CD14-positive monocyte (primary cell): ENCODE measurements around the gene ALG3. TPM values are rescaled to one million over a fixed set of nuclear protein-coding genes. Genes with fewer than 3 reads are reported as not detected.

Experiments used
- DNase-seq, 3 donors: peaks; one replicate each; pipeline ENCODE4 v3.0.0-alpha.2; 2011 to 2022
- H2AFZ ChIP-seq: 2 replicates; pipeline ENCODE4 v1.6.0; 2012; ENCODE audit warnings: mild to moderate bottlenecking, low read depth, low read length, inconsistent platforms; ENCODE audit not compliant: insufficient read depth, poor library complexity, severe bottlenecking
- H3K27ac ChIP-seq, 2 donors: 1 replicate in 1 of 2; 2 replicates in 1 of 2; pipeline ENCODE4 v1.5.1; 2012 to 2013; ENCODE audit warnings: low read length in 2 of 2, control low read depth in 1 of 2, inconsistent platforms in 1 of 2, low read depth in 1 of 2, mild to moderate bottlenecking in 1 of 2
- H3K27me3 ChIP-seq, 2 donors: one replicate each; pipeline versions ENCODE4 v1.6.0 to v1.6.1; 2011 to 2013; ENCODE audit warnings: low read length in 2 of 2; ENCODE audit not compliant: control insufficient read depth in 2 of 2, insufficient read depth in 2 of 2
- H3K36me3 ChIP-seq, 2 donors: replicated peaks in 1 of 2; 1 replicate in 1 of 2; 2 replicates in 1 of 2; pipeline versions ENCODE4 v1.5.1 to v1.6.1; 2012 to 2013; ENCODE audit warnings: low read length in 2 of 2, control low read depth in 1 of 2, inconsistent platforms in 1 of 2, mild to moderate bottlenecking in 1 of 2; ENCODE audit not compliant: insufficient read depth in 2 of 2, control insufficient read depth in 1 of 2
- H3K4me1 ChIP-seq, 2 donors: 1 replicate in 1 of 2; 2 replicates in 1 of 2; pipeline versions ENCODE4 v1.5.1 to v1.6.1; 2012 to 2013; ENCODE audit warnings: low read length in 2 of 2, control low read depth in 1 of 2, inconsistent platforms in 1 of 2, mild to moderate bottlenecking in 1 of 2, moderate library complexity in 1 of 2; ENCODE audit not compliant: insufficient read depth in 2 of 2, control insufficient read depth in 1 of 2
- H3K4me2 ChIP-seq: replicated peaks from 2 replicates; pipeline ENCODE3; 2012; ENCODE audit warnings: low read length, moderate library complexity, mild to moderate bottlenecking; ENCODE audit not compliant: poor library complexity, severe bottlenecking; ENCODE audit errors: extremely low read depth
- H3K4me3 ChIP-seq, 3 experiments: fragments of 200-600 bp in 1 of 3; sonication (generic) in 1 of 3; replicated peaks in 1 of 3; 1 replicate in 2 of 3; 2 replicates in 1 of 3; pipeline ENCODE4 v1.5.1; 2011 to 2013; ENCODE audit warnings: low read length in 3 of 3, mild to moderate bottlenecking in 3 of 3, control low read depth in 2 of 3, low read depth in 2 of 3, inconsistent platforms in 1 of 3, moderate library complexity in 1 of 3
- H3K79me2 ChIP-seq: 2 replicates; pipeline ENCODE4 v1.6.0; 2012; ENCODE audit warnings: mild to moderate bottlenecking, control low read depth, inconsistent platforms, low read length, moderate library complexity; ENCODE audit not compliant: insufficient read depth
- H3K9ac ChIP-seq: 2 replicates; pipeline ENCODE4 v1.6.0; 2017; ENCODE audit warnings: low read length, mild to moderate bottlenecking; ENCODE audit not compliant: insufficient read depth, poor library complexity, severe bottlenecking
- H3K9me3 ChIP-seq, 2 donors: replicated peaks in 1 of 2; 1 replicate in 1 of 2; 2 replicates in 1 of 2; pipeline versions ENCODE4 v1.5.1 to v1.6.1; 2012 to 2013; ENCODE audit warnings: low read length in 2 of 2, control low read depth in 1 of 2; ENCODE audit not compliant: control insufficient read depth in 1 of 2, insufficient read depth in 1 of 2
- H4K20me1 ChIP-seq: 2 replicates; pipeline ENCODE4 v1.6.0; 2012; ENCODE audit warnings: mild to moderate bottlenecking, low read length, control low read depth, moderate library complexity; ENCODE audit not compliant: insufficient read depth
- H3K27ac Mint-ChIP-seq, 7 donors: one replicate each; pipeline ENCODE4 v1.8.0; 2020; ENCODE audit warnings: mild to moderate bottlenecking in 7 of 7, mixed read lengths in 7 of 7, moderate library complexity in 6 of 7, inconsistent platforms in 2 of 7
- H3K27me3 Mint-ChIP-seq, 3 donors: one replicate each; pipeline ENCODE4 v1.8.0; 2021 to 2022; ENCODE audit warnings: low read depth in 3 of 3, mild to moderate bottlenecking in 3 of 3, mixed read lengths in 3 of 3, moderate library complexity in 3 of 3, inconsistent platforms in 1 of 3
- H3K36me3 Mint-ChIP-seq, 2 donors: one replicate each; pipeline ENCODE4 v1.8.0; 2020; ENCODE audit warnings: mixed read lengths in 2 of 2, inconsistent platforms in 1 of 2, mild to moderate bottlenecking in 1 of 2
- H3K4me1 Mint-ChIP-seq: one replicate; pipeline ENCODE4 v1.8.0; 2020; ENCODE audit warnings: mild to moderate bottlenecking, mixed read lengths
- H3K4me3 Mint-ChIP-seq, 2 donors: one replicate each; pipeline ENCODE4 v1.8.0; 2020; ENCODE audit warnings: mild to moderate bottlenecking in 2 of 2, mixed read lengths in 2 of 2, moderate library complexity in 1 of 2
- H3K9me3 Mint-ChIP-seq, 7 donors: one replicate each; pipeline ENCODE4 v1.8.0; 2020 to 2022; ENCODE audit warnings: mixed read lengths in 7 of 7, mild to moderate bottlenecking in 6 of 7, moderate library complexity in 6 of 7, inconsistent platforms in 2 of 7
- CTCF ChIP-seq: fragments of 200-600 bp; IDR thresholded peaks from one replicate; pipeline ENCODE4 v1.8.0; 2022; ENCODE audit warnings: antibody characterized with exemption, mild to moderate bottlenecking
- WGBS: methylation state at CpG from one replicate; pipeline ENCODE4 v1.1.5; 2013; ENCODE audit warnings: missing lambda C conversion rate; ENCODE audit not compliant: insufficient coverage; 5-methylcytosine and 5-hydroxymethylcytosine counted together
- intact Hi-C, 2 donors: fragments of 100-400 bp; cut with micrococcal nuclease; formaldehyde crosslinking; loops; one replicate each; pipeline versions ENCODE4 v1.15.0 to v1.15.1; 2023
- polyA plus RNA-seq, 3 donors: library from polyadenylated mRNA; depleted of rRNA in 1 of 3; unstranded in 2 of 3; stranded (reverse) in 1 of 3; fragments of 300-500 nt in 2 of 3; fragments of >200 nt in 1 of 3; fragmentation: Illumina TruSeq in 2 of 3; gene quantifications; 1 replicate in 2 of 3; 2 replicates in 1 of 3; pipeline ENCODE4 v1.2.3, GENCODE V29; 2012 to 2021

The ALG3 gene
- polyA plus RNA-seq, 3 donors: 29.0 to 60.8 (median 56.4) TPM

DNA sequence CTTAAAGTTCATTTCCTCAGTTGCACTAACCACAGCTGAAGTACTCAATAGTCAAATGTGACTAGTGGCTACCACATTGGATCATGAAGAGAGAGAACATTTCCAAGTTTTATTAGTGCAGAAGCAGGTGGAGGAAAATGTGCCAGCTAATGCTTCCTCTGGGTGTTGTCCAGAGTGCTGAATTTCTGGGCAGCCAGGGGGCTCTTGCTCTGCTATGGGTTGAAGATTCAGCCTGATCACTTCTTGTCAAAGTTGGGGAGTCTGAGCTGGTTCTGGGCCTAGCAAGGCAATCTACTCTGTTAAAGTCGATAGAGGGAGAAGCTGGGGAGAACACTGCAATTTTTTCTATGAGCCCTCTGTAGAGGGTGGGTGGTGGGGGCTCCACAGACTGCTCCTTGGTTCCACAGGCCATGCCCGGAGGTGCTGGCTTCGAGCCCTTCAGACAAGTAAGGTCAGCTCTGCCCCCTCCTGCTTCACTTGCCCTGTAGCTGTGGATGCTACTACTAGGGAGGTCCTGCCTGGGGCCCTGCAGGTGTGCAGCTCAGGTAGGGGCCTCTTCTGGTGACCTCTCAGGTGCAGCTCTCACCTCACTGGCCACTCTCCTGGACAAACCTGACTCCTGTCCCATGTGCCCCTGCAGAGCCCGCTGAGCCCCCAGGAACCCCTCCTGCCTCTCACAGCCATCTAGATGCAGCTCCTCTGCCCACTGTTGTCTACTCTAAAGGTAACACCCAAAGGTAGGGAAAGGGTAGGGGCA is 8.2 kb downstream of the ALG3 start:
- no peak overlapping the region for H3K27ac ChIP-seq
- no peaks in the 10 kb centered on the region for H3K9me3 ChIP-seq
- Mint-ChIP-seq H3K4me1 (no peaks in the 10 kb centered on the region), H3K27ac (no peak overlapping the region), H3K27me3 (peaks cover 0 to 6% (median 5%) of the 10 kb centered on the region in 3 donors), H3K4me3 (no peak overlapping the region), H3K9me3 (no peaks in the 10 kb centered on the region), H3K36me3 (peaks cover 33 to 38% of the 10 kb centered on the region in 2 donors)
- H3K9ac ChIP-seq: no peak overlapping the region
- 90% methylated on average over 4 of the region's 4 CpGs for WGBS
- no peaks in the 10 kb centered on the region for H4K20me1 ChIP-seq
- no peaks in the 10 kb centered on the region for H3K79me2 ChIP-seq
- H3K4me1 ChIP-seq: no peaks in the 10 kb centered on the region
- intact Hi-C loops: no loop called here
- no peak overlapping the region for H3K4me2 ChIP-seq
- H3K36me3 ChIP-seq: peaks cover 38 to 39% of the 10 kb centered on the region in 2 donors
- TF ChIP-seq CTCF: no peak
- no peaks in the 10 kb centered on the region for H3K27me3 ChIP-seq
- DNase-seq: no peak
- no peak overlapping the region for H2AFZ ChIP-seq
- H3K4me3 ChIP-seq: no peak overlapping the region

- Histone ChIP-seq H3K27ac (no peak overlapping the region), H4K20me1 (no peaks in the 10 kb centered on the region), H3K4me3 (no peak overlapping the region), H3K4me2 (no peak overlapping the region), H3K27me3 (no peaks in the 10 kb centered on the region), H3K9me3 (no peaks in the 10 kb centered on the region), H2AFZ (no peak overlapping the region), H3K9ac (no peak overlapping the region), H3K79me2 (no peaks in the 10 kb centered on the region), H3K4me1 (no peaks in the 10 kb centered on the region), H3K36me3 (peaks cover 29 to 30% of the 10 kb centered on the region in 2 donors)
- no peaks in the 10 kb centered on the region for H3K4me1 Mint-ChIP-seq
- intact Hi-C loops: no loop called here
- H3K27me3 Mint-ChIP-seq: peaks cover 0 to 10% (median 5%) of the 10 kb centered on the region in 3 donors
- H3K36me3 Mint-ChIP-seq: peaks cover 25 to 29% of the 10 kb centered on the region in 2 donors
- no peak overlapping the region for H3K4me3 Mint-ChIP-seq
- no peak for TF ChIP-seq CTCF
- WGBS: 100% methylated on average over 3 of the region's 7 CpGs
- H3K9me3 Mint-ChIP-seq: no peaks in the 10 kb centered on the region
- no peak for DNase-seq
- peak overlapping the region in 1 of 7 donors; percentile 23 for H3K27ac Mint-ChIP-seq
These were observed 9.1 kb downstream of the ALG3 start for GRCh38 chr3:184239708-184240107.
